ENCODE results near the gene GPR55. TPM values are rescaled to one million over a fixed set of nuclear protein-coding genes. Genes with fewer than 3 reads are reported as not detected.

The GPR55 gene
- total RNA-seq, 4 donors from 2014 or later: 0.72 to 1.2 TPM; not detected in 2

DNA sequence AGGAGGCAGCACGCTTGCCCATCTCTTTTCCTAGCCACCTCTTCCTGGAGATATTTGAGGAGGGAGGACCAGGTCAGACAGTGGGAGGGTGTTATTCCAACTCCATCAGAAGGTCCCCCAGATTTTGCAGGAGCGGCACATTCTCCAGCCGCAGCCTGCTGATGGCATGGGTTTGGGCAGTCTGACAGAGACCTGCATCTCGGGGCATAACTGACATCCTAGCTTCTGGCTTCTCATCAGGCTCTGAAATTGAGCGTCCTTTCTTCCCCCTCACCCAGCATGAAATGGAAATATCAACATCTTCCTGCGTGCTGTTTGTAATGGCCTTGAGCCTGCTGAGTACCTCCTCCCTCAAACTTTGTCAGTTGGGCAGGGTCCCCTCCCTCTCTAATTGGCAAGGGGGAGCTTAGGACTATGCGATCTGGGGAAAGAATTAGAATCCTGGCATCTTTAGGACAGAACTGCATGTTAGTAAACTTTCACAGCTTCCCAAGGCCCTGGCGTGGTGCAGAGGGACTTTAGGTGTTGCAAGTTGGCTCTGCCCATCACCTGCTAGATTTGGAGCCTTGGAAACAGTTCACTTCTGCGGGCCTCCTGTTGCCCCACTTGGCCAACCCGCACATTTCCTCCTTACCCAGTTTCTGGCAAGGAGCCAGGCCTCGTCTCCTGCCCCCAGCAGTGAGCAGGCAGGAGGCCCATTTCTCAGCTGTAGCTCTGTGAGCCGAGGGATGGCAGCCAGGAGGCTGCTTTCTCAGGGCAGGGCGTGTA, 58.1 kb downstream of the GPR55 start:
- WGBS: 32% methylated on average over 12 of the region's 13 CpGs
- Histone ChIP-seq H3K27me3 (peaks cover 13% of the 10 kb centered on the region), H3K27ac (no peak overlapping the region), H3K4me3 (no peak overlapping the region), H3K9me3 (no peaks in the 10 kb centered on the region), H3K4me1 (peaks cover 40% of the 10 kb centered on the region), H3K36me3 (no peaks in the 10 kb centered on the region)
- no peak for TF ChIP-seq POLR2A (IDR thresholded peaks at IDR 0.05)
- TF ChIP-seq, protein P1, sequence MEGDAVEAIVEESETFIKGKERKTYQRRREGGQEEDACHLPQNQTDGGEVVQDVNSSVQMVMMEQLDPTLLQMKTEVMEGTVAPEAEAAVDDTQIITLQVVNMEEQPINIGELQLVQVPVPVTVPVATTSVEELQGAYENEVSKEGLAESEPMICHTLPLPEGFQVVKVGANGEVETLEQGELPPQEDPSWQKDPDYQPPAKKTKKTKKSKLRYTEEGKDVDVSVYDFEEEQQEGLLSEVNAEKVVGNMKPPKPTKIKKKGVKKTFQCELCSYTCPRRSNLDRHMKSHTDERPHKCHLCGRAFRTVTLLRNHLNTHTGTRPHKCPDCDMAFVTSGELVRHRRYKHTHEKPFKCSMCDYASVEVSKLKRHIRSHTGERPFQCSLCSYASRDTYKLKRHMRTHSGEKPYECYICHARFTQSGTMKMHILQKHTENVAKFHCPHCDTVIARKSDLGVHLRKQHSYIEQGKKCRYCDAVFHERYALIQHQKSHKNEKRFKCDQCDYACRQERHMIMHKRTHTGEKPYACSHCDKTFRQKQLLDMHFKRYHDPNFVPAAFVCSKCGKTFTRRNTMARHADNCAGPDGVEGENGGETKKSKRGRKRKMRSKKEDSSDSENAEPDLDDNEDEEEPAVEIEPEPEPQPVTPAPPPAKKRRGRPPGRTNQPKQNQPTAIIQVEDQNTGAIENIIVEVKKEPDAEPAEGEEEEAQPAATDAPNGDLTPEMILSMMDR (IDR thresholded peaks at IDR 0.05): no peak
- no peak for TF ChIP-seq EP300 (IDR thresholded peaks at IDR 0.05)
- no peak for TF ChIP-seq POLR2AphosphoS5 (IDR thresholded peaks at IDR 0.05)
- DNase-seq (ENCODE audit: low spot score in 2 of 2): no peak

DNA sequence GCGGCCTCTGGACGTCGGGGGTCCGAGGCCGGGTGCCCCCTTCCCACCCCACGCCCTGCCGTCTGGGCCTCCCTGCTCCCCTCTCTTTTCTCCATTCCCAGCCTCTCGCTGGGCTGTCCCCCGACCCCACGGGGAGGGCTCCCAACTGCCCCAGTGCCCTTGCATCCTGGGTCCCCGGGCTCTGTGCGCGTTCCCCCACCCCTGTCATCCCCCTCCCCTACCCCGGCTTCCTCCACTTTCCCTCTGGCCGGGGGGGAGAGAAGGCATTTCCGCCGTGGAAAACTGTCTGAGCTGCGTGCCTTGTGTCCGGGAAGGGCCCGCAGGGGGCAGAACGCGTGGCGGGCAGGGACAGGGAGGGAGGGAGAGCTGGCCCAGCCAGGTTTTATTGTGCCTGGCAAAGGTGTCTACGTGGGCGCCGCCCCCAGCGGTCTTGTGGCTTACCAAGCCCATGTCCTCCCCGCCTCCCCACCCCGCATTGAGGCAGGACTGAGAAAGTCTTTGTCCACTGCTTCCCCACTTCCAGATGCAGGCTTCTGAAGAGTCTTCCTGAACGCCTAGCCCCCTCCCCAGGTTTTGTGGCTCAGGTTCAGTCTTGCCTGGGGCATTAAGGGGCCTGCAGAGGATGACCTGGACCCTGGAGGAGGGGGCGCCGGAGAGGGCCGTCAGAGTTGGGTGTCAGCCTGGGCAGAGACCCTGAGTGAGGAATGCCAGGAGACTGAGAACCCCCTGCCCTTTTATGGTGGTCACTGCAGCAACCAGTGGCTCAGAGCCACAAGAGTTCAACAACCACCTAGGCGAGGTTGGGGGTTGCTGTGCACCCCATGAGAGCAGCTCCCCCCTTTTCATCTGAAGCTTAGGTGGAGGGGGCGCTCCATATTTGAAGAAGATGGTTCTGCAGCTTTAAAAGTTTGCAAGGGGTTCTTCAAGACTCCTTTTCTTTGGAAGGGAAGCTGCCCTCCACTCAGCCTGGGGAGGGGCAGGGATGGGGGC, 59.0 kb downstream of the GPR55 start:
- Histone ChIP-seq H3K27me3 (peaks cover 17% of the 10 kb centered on the region), H3K27ac (no peak overlapping the region), H3K4me3 (peak overlapping the region; percentile 67), H3K36me3 (no peaks in the 10 kb centered on the region), H3K4me1 (peaks cover 38% of the 10 kb centered on the region), H3K9me3 (no peaks in the 10 kb centered on the region)
- 23% methylated on average over 35 of the region's 35 CpGs for WGBS
- TF ChIP-seq POLR2AphosphoS5 (IDR thresholded peaks at IDR 0.05): no peak
- TF ChIP-seq, protein P1 (IDR thresholded peaks at IDR 0.05): no peak
- DNase-seq (ENCODE audit: low spot score in 2 of 2): no peak

DNA sequence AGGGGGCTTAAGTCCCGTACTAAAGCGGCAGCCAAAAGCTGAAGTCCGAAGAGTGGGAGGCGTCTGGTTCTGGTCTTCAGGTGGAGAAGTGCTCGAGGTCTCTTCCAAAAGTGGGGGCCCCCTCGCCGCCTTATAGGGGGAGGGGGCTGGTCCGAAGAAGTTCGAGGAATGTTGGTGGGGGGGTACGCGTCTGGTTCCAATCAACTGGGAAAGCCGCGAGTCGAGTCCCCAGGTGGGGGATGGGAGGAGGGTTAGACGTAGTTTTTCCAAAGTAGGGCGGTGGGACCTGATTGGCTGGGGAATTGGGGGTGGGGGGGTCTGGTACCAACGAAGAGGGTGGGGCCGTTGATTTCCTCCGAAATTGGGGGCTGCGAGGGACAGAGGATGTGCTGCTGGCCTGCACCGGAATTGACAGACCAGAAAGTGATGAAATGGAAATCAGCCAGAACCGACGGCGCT, 59.7 kb downstream of the GPR55 start:
- TF ChIP-seq POLR2AphosphoS5 (IDR thresholded peaks at IDR 0.05) (no peak), EP300 (IDR thresholded peaks at IDR 0.05) (no peak), POLR2A (IDR thresholded peaks at IDR 0.05) (no peak)
- TF ChIP-seq, protein P1 (IDR thresholded peaks at IDR 0.05): no peak
- 1% methylated on average over 21 of the region's 24 CpGs for WGBS
- peaks cover 32% of the 10 kb centered on the region for H3K4me1 ChIP-seq
- no peak overlapping the region for H3K27ac ChIP-seq
- no peaks in the 10 kb centered on the region for H3K36me3 ChIP-seq
- H3K9me3 ChIP-seq: no peaks in the 10 kb centered on the region
- peak overlapping the region; percentile 67 for H3K4me3 ChIP-seq
- peaks cover 17% of the 10 kb centered on the region for H3K27me3 ChIP-seq
- DNase-seq (ENCODE audit: low spot score in 2 of 2): no peak

DNA sequence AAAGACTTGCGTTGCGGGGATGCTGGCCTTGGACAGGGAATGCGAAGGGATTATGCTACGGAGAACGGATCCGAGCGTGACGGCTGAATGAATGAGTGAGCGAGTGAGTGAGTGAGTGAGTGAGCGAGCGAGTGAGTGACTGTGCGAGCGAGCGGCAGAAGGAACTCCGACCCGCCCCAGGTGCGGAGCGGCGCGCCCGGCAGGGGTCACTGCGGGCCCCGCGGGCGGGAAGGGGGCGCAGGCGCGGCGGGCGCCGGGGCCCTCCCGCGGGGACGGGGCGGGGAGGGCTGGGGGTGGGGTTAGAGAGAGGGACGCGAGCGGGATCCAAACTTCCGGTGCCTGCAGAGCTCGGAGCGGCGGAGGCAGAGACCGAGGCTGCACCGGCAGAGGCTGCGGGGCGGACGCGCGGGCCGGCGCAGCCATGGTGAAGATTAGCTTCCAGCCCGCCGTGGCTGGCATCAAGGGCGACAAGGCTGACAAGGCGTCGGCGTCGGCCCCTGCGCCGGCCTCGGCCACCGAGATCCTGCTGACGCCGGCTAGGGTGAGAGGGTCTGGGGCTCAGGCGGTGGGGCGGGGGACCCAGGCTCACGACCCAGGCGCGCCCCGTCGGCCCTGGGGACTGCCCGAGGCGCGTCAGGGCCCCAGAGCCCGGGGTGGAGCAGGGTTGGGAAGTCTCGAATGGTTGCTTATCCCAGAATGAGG, 60.3 kb downstream of the GPR55 start, which contains the start of gene ITM2C:
ITM2C (plus strand) TSS at position 338 of the 702 bp plus-strand sequence; CDS start at position 422, 84 bp downstream.
- H3K27ac ChIP-seq: no peak within 1 kb of the TSS
- TF ChIP-seq POLR2A (IDR thresholded peaks at IDR 0.05): no peak
- TF ChIP-seq, protein P1 (IDR thresholded peaks at IDR 0.05): no peak
- no peak for TF ChIP-seq EP300 (IDR thresholded peaks at IDR 0.05)
- no peak for TF ChIP-seq POLR2AphosphoS5 (IDR thresholded peaks at IDR 0.05)

More for the DNA sequence above, 60.3 kb downstream of the GPR55 start, which contains the start of gene ITM2C:
- peaks cover 17% of the 10 kb centered on the region for H3K27me3 ChIP-seq
- WGBS: 1% methylated on average over 14 of the region's 76 CpGs
- H3K4me3 ChIP-seq: peak within 1 kb of the TSS; percentile 67
- H3K36me3 ChIP-seq: no peaks in the 10 kb centered on the region
- H3K9me3 ChIP-seq: no peaks in the 10 kb centered on the region
- peaks cover 32% of the 10 kb centered on the region for H3K4me1 ChIP-seq
- no peak for DNase-seq (ENCODE audit: low spot score in 2 of 2)
